ENCODE measurements around the gene TRAPPC6A. TPM values are rescaled to one million over a fixed set of nuclear protein-coding genes. Genes with fewer than 3 reads are reported as not detected.

TRAPPC6A gene
- total RNA-seq, 1 experiment from 2014 or later = 59.7 TPM

GRCh38 chr19:45172611-45173208 is 5.3 kb downstream of the TRAPPC6A start (continued):
- no peak for TF ChIP-seq ZNF138 (CRISPR knock-in tag; conservative IDR thresholded peaks at IDR 0.05)
- no peak for TF ChIP-seq ZNF671 (CRISPR knock-in tag; IDR thresholded peaks at IDR 0.05)
- no peak for TF ChIP-seq NR1H2 (CRISPR knock-in tag; IDR thresholded peaks at IDR 0.05)
- no peak for TF ChIP-seq IRF1 (CRISPR knock-in tag; IDR thresholded peaks at IDR 0.05)
- TF ChIP-seq SMAD3 (CRISPR knock-in tag; IDR thresholded peaks at IDR 0.05; ENCODE audit: borderline replicate concordance) = no peak
- TF ChIP-seq, protein P1, sequence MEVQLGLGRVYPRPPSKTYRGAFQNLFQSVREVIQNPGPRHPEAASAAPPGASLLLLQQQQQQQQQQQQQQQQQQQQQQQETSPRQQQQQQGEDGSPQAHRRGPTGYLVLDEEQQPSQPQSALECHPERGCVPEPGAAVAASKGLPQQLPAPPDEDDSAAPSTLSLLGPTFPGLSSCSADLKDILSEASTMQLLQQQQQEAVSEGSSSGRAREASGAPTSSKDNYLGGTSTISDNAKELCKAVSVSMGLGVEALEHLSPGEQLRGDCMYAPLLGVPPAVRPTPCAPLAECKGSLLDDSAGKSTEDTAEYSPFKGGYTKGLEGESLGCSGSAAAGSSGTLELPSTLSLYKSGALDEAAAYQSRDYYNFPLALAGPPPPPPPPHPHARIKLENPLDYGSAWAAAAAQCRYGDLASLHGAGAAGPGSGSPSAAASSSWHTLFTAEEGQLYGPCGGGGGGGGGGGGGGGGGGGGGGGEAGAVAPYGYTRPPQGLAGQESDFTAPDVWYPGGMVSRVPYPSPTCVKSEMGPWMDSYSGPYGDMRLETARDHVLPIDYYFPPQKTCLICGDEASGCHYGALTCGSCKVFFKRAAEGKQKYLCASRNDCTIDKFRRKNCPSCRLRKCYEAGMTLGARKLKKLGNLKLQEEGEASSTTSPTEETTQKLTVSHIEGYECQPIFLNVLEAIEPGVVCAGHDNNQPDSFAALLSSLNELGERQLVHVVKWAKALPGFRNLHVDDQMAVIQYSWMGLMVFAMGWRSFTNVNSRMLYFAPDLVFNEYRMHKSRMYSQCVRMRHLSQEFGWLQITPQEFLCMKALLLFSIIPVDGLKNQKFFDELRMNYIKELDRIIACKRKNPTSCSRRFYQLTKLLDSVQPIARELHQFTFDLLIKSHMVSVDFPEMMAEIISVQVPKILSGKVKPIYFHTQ (CRISPR knock-in tag; IDR thresholded peaks at IDR 0.05) = no peak
- no peak for TF ChIP-seq GTF2I (CRISPR knock-in tag; conservative IDR thresholded peaks at IDR 0.05)
- TF ChIP-seq, protein P2, sequence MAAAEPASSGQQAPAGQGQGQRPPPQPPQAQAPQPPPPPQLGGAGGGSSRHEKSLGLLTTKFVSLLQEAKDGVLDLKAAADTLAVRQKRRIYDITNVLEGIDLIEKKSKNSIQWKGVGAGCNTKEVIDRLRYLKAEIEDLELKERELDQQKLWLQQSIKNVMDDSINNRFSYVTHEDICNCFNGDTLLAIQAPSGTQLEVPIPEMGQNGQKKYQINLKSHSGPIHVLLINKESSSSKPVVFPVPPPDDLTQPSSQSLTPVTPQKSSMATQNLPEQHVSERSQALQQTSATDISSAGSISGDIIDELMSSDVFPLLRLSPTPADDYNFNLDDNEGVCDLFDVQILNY (CRISPR knock-in tag; IDR thresholded peaks at IDR 0.05) = no peak
- TF ChIP-seq RELA (CRISPR knock-in tag; IDR thresholded peaks at IDR 0.05; ENCODE audit: borderline replicate concordance) = no peak

DNA sequence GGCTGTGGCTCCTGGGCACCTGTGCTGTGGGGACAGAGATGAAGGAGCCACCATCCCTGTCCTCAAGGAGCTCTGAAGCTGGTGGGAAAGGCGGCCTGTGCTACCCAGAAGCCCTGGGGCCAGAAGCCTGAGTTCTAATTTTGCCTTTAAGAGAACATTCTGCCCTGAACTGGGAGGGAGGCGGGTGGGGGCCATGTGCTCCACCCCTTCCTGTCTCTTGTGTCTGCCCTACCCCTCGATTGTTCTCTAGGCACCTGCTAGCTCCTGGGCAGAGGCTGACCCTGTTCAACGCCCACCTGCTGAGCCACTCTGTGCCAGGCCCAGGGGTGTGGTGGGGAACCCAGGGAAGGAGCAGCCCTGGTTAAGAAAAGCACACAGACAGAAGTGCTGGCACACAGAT is 5.9 kb downstream of the TRAPPC6A start:
- POLR2A ChIA-PET = no interaction called here
- TF ChIP-seq SP1 (CRISPR knock-in tag; conservative IDR thresholded peaks at IDR 0.05) (no peak), FOXJ3 (CRISPR knock-in tag; IDR thresholded peaks at IDR 0.05; ENCODE audit: borderline replicate concordance) (no peak), CREM (CRISPR knock-in tag; IDR thresholded peaks at IDR 0.05) (no peak), ARID4B (CRISPR knock-in tag; IDR thresholded peaks at IDR 0.05; ENCODE audit: borderline replicate concordance) (no peak), ZNF138 (CRISPR knock-in tag; conservative IDR thresholded peaks at IDR 0.05) (no peak), ELF4 (CRISPR knock-in tag; IDR thresholded peaks at IDR 0.05; ENCODE audit: low read depth) (no peak), MYBL2 (CRISPR knock-in tag; IDR thresholded peaks at IDR 0.05) (no peak), NFYB (CRISPR knock-in tag; conservative IDR thresholded peaks at IDR 0.05; ENCODE audit: low read depth) (no peak), ZNF232 (CRISPR knock-in tag; IDR thresholded peaks at IDR 0.05) (no peak), GTF2I (CRISPR knock-in tag; conservative IDR thresholded peaks at IDR 0.05) (no peak)
- TF ChIP-seq, protein P3, sequence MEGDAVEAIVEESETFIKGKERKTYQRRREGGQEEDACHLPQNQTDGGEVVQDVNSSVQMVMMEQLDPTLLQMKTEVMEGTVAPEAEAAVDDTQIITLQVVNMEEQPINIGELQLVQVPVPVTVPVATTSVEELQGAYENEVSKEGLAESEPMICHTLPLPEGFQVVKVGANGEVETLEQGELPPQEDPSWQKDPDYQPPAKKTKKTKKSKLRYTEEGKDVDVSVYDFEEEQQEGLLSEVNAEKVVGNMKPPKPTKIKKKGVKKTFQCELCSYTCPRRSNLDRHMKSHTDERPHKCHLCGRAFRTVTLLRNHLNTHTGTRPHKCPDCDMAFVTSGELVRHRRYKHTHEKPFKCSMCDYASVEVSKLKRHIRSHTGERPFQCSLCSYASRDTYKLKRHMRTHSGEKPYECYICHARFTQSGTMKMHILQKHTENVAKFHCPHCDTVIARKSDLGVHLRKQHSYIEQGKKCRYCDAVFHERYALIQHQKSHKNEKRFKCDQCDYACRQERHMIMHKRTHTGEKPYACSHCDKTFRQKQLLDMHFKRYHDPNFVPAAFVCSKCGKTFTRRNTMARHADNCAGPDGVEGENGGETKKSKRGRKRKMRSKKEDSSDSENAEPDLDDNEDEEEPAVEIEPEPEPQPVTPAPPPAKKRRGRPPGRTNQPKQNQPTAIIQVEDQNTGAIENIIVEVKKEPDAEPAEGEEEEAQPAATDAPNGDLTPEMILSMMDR (IDR thresholded peaks at IDR 0.05) = no peak
- TF ChIP-seq, protein P4, sequence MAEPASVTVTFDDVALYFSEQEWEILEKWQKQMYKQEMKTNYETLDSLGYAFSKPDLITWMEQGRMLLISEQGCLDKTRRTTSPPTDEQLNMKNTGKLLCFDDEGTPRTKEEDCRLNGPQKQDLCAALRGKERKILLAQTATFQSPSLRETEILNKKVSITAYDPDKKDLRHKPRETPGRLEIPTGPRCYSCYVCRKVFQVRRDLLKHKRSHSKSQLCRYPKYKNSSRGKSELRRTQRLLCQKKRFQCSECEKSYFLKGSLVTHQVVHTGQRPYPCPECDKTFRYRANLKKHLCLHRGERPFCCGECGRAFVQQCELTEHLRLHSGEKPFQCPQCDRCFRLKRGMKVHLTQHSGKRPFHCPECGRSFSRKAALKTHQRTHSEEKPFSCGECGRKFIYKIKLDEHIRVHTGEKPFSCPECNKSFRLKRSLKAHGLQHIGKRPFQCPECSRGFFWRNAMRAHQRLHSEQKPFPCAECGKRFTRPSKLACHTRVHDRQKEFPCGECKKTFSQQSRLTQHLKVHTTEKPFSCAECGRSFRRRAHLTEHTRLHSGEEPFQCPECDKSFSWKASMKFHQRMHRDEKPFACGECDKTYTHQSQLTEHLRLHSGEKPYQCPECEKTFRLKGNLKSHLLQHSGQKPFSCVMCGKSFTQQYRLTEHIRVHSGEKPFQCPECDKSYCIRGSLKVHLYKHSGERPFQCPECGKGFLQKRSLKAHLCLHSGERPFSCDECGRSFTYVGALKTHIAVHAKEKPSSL (CRISPR knock-in tag; conservative IDR thresholded peaks at IDR 0.05) = no peak
- H3K9me3 Mint-ChIP-seq = no peaks in the 10 kb centered on the region
- no peak for DNase-seq (ENCODE audit: low spot score)
- H3K27ac Mint-ChIP-seq = no peak overlapping the region
- ATAC-seq = no peak
- H3K4me3 Mint-ChIP-seq = no peak overlapping the region
- H3K4me1 Mint-ChIP-seq = peaks cover under 1% of the 10 kb centered on the region
- CTCF ChIA-PET = interaction anchor here (0.8 to 1.2 kb wide), 2 partner anchors 15 to 28 kb away, joined by 3 read pairs; no protein-coding TSS in a partner anchor
- no peaks in the 10 kb centered on the region for H3K36me3 Mint-ChIP-seq
- no peaks in the 10 kb centered on the region; the same call in 1 of the 2 replicates for H3K27me3 Mint-ChIP-seq (ENCODE audit: low read depth)
